ENCODE results near the gene GPRIN2.

- no peak for TF ChIP-seq CTCF (IDR thresholded peaks at IDR 0.05)
- TF ChIP-seq POLR2A (IDR thresholded peaks at IDR 0.05), result no peak
- TF ChIP-seq EP300 (IDR thresholded peaks at IDR 0.05), result no peak
These were observed 6.2 kb downstream of the GPRIN2 start for GRCh38 chr10:46550076-46550790.
